Stimulated activated CD8-positive, alpha-beta memory T cell treated with anti-CD3 and anti-CD28 coated beads, Interleukin-4, amount 100 ng/mL, for 24 hours (primary cell): ENCODE results near the gene SPAG4.

Experiments used
- DNase-seq: peaks from one replicate; pipeline ENCODE4 v3.0.0-alpha.2; 2020; ENCODE audit warnings: low read depth

The SPAG4 gene

GRCh38 chr20:35660122-35660937 lies 44.7 kb downstream of the SPAG4 start:
- no peak for DNase-seq

- no peak for DNase-seq
These were observed 45.4 kb downstream of the SPAG4 start for GRCh38 chr20:35661053-35661452.

- DNase-seq: no peak
These were observed 46.3 kb downstream of the SPAG4 start for GRCh38 chr20:35661908-35662307.

GRCh38 chr20:35662551-35662950 lies 46.9 kb downstream of the SPAG4 start:
- DNase-seq: no peak

GRCh38 chr20:35663516-35664465 lies 48.2 kb downstream of the SPAG4 start:
- peak; percentile 34 for DNase-seq

GRCh38 chr20:35664466-35665206 lies 49.0 kb downstream of the SPAG4 start, which contains the start of the genes CPNE1 and RBM12:
CPNE1 (minus strand) TSS chr20:35664900; CDS start chr20:35632923, 31,977 bp downstream.
RBM12 (minus strand) TSS chr20:35664900; CDS start chr20:35655322, 9,578 bp downstream.
- DNase-seq: peak; percentile 88

- DNase-seq: no peak
These were observed 50.3 kb downstream of the SPAG4 start for GRCh38 chr20:35665949-35666288.

GRCh38 chr20:35669221-35669620 lies 53.6 kb downstream of the SPAG4 start:
- DNase-seq: no peak

GRCh38 chr20:35669681-35670080 lies 54.1 kb downstream of the SPAG4 start:
- no peak for DNase-seq
